Metanephros (tissue), 1 donor: ENCODE data around the gene FAM217A. TPM values are rescaled to one million over a fixed set of nuclear protein-coding genes. Genes with fewer than 3 reads are reported as not detected.

Source experiments
- total RNA-seq: library from RNA; depleted of rRNA; stranded (reverse); fragments of >200 nt; gene quantifications from one replicate; pipeline ENCODE4 v1.2.3, GENCODE V29; 2014

Gene FAM217A, protein sequence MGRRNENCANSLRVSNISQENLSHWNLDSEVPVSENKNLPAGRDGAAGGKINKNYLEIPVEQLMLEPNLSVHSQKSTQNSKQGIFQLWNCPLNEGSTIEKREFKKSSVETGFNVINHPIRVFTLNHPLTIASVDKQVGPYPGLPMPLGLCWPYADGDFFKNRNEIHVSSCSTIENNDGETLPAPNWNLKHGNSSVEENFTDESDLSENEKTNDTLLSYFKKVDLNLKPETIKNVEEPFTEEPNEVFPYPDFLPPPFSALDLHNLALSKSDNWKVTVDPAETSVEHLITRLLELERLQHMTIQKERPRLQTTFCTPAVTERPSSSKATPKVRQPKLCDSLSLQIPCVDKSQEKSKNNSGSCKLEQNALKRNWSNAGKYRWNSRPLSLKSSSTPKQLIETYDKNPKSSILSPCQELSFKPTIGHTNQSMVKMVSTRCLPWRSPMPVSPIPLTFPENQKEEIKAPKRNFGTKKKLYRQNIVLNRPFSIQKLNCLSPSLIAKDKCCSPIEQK
- 0.29 TPM for total RNA-seq

GRCh38 chr6:4078691-4079471, at the start of gene FAM217A:
Gene FAM217A, minus strand, starts transcription at chr6:4079137. Its CDS starts 1,723 bp downstream, at chr6:4077414.

Other genes starting within 250 kb of the FAM217A start
- gene FAM50B, start 229.8 kb downstream of the FAM217A start, total RNA-seq: 12.7 TPM
- gene ECI2, start 56.4 kb upstream of the FAM217A start, total RNA-seq: 50.7 TPM